Loucy (cell line): ENCODE results near the gene NBL1.

Source experiments
- EZH2phosphoT487 ChIP-seq: fragments of 200-600 bp; IDR thresholded peaks from 2 replicates; pipeline ENCODE4 v1.6.1; 2018; ENCODE audit warnings: antibody characterized with exemption, mild to moderate bottlenecking, moderate library complexity, borderline replicate concordance
- TF ChIP-seq, protein P1 (sequence below): fragments of 200-600 bp; sonication (generic); conservative IDR thresholded peaks from 2 replicates; pipeline ENCODE4 v1.5.1; 2014; ENCODE audit warnings: mild to moderate bottlenecking, antibody characterized with exemption, low read length

GRCh38 chr1:19657511-19657910 is 13.4 kb downstream of the NBL1 start:
- TF ChIP-seq, protein P1, sequence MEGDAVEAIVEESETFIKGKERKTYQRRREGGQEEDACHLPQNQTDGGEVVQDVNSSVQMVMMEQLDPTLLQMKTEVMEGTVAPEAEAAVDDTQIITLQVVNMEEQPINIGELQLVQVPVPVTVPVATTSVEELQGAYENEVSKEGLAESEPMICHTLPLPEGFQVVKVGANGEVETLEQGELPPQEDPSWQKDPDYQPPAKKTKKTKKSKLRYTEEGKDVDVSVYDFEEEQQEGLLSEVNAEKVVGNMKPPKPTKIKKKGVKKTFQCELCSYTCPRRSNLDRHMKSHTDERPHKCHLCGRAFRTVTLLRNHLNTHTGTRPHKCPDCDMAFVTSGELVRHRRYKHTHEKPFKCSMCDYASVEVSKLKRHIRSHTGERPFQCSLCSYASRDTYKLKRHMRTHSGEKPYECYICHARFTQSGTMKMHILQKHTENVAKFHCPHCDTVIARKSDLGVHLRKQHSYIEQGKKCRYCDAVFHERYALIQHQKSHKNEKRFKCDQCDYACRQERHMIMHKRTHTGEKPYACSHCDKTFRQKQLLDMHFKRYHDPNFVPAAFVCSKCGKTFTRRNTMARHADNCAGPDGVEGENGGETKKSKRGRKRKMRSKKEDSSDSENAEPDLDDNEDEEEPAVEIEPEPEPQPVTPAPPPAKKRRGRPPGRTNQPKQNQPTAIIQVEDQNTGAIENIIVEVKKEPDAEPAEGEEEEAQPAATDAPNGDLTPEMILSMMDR, result no peak
- no peak for TF ChIP-seq EZH2phosphoT487
